AG09319 (cell line): ENCODE data around the gene FUBP3.

Source experiments
- DNase-seq: peaks from one replicate; pipeline ENCODE4 v3.0.0-alpha.2; 2010; ENCODE audit warnings: low read depth; ENCODE audit errors: extremely low read depth
- TF ChIP-seq, protein P1 (sequence below): IDR thresholded peaks from 2 replicates; pipeline ENCODE4 v1.5.1; 2011; ENCODE audit warnings: low read depth, mild to moderate bottlenecking, inconsistent platforms, low read length, moderate library complexity

FUBP3 gene

DNA sequence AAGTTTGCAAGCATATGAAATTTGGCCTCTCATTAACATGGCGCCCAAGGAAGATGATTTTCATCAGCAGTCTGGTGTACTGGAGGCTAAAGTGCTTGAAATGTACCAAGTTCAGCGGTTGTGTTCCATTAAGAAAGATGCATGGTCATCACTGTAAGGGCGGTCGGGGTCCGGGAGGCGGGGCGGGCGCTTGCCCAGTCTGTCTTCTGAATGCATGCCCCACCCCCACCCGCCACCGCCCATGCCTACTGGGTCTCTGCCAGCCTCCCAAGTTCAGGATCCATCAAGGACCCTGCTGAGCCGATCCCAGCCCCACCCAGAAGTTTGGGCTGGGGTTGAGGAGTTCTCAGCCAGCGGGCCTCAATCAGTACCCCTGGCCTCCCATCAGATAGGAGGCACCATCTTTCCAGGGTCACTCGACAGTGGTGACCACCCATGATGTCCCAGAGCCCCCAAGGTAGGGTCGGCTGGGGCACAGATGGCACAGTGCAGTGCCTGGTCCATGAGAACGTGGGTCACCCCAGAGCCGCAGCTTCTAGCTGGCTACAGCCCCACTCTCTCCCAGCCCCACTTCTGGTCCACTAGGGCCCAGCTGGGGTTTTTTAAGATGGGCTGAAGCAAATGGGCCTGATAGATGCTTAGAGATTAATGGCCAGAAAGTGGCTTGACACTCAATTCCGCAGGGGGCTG, 60.6 kb downstream of the FUBP3 start:
- TF ChIP-seq, protein P1, sequence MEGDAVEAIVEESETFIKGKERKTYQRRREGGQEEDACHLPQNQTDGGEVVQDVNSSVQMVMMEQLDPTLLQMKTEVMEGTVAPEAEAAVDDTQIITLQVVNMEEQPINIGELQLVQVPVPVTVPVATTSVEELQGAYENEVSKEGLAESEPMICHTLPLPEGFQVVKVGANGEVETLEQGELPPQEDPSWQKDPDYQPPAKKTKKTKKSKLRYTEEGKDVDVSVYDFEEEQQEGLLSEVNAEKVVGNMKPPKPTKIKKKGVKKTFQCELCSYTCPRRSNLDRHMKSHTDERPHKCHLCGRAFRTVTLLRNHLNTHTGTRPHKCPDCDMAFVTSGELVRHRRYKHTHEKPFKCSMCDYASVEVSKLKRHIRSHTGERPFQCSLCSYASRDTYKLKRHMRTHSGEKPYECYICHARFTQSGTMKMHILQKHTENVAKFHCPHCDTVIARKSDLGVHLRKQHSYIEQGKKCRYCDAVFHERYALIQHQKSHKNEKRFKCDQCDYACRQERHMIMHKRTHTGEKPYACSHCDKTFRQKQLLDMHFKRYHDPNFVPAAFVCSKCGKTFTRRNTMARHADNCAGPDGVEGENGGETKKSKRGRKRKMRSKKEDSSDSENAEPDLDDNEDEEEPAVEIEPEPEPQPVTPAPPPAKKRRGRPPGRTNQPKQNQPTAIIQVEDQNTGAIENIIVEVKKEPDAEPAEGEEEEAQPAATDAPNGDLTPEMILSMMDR: no peak
- DNase-seq: no peak

DNA sequence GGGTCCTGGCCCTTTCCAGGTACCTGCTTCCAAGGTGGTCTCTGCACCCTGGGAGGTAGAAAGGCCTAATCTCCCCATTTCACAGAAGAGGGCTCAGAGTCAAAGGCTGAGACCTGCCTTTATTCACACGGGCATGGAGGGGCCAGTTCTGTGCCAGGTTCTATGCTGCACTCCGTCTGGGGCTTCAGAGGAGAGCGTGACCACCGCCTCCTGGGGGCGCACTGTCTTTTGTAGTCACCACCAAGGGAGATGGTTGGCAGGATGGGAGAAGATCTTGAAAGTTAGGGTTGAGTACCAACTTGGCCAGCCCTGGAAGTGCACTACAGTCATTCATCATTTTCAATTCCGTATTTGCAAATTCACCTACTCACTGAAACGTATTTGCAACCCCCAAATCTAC, 61.3 kb downstream of the FUBP3 start:
- TF ChIP-seq, protein P1: no peak
- DNase-seq: no peak

DNA sequence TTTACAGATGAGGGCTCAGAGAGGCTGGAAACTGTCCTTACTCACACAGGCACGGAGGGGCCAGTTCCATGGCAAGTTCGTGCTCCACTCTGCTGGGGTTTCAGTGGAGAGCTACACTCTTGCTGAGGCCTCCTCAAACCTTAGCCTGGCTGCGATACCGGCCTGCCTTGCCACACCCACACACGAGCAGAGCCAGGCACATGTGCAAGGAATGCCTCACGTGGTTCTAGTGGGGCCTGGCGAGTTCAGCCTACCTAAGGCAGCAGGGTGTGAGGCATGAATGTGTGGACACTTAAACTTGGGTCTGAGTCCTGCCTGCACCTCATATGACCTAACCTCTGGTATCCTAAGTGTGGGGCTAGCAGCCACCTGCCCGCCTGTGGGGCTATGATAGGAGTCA, 63.5 kb downstream of the FUBP3 start:
- DNase-seq: no peak
- TF ChIP-seq, protein P1: no peak

DNA sequence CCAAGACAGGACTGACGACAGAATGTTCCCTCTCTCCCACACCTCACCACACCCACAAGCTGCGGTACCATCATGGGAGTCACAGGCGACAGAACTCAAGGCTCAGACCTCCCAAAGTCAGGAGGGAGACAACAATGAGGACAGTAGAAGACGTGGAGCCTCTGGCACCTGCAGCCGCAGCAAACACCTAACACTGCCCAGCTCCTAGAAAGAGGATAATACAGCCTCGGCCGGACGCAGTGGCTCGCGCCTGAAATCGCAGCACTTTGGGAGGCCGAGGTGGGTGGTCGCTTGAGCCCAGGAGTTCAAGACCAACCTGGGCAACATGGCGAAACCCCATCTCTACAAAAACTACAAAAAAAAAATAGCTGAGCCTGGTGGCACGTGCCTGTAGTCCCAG, 71.8 kb downstream of the FUBP3 start:
- no peak for DNase-seq
- TF ChIP-seq, protein P1: no peak

DNA sequence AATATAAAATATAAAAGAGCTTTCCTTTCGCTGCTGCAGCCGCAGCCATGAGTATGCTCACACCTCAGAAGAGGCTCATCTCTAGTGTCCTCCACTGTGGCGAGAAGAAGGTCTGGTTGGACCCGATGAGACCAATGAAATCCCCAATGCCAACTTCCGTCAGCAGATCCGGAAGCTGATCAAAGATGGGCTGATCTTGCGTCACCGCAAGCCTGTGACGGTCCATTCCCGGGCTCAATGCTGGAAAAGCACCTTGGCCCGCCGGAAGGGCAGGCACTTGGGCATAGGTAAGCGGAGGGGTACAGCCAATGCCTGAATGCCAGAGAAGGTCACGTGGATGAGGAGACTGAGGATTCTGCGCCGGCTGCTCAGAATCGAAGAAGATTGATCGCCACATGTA, 72.4 kb downstream of the FUBP3 start:
- no peak for DNase-seq
- TF ChIP-seq, protein P1: no peak

DNA sequence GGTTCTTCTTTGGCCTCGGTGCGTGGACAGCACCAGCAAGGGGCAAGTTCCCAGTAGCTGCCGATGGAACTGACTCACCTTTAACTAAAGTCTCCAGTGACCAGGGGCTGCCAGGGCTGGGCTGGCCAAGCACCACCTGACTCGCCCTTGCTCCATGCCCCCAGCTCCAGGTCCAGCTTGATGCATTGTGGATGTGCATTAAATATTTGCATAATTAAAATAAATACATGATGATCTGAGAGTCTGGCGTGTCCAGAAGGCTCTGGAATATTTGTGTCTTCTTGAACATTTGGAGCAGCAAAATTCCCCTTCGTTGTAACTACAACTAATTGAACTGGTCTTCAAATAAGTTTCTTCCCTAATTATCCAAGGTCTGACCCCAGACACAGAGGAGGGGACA, 75.5 kb downstream of the FUBP3 start:
- TF ChIP-seq, protein P1: no peak
- no peak for DNase-seq

DNA sequence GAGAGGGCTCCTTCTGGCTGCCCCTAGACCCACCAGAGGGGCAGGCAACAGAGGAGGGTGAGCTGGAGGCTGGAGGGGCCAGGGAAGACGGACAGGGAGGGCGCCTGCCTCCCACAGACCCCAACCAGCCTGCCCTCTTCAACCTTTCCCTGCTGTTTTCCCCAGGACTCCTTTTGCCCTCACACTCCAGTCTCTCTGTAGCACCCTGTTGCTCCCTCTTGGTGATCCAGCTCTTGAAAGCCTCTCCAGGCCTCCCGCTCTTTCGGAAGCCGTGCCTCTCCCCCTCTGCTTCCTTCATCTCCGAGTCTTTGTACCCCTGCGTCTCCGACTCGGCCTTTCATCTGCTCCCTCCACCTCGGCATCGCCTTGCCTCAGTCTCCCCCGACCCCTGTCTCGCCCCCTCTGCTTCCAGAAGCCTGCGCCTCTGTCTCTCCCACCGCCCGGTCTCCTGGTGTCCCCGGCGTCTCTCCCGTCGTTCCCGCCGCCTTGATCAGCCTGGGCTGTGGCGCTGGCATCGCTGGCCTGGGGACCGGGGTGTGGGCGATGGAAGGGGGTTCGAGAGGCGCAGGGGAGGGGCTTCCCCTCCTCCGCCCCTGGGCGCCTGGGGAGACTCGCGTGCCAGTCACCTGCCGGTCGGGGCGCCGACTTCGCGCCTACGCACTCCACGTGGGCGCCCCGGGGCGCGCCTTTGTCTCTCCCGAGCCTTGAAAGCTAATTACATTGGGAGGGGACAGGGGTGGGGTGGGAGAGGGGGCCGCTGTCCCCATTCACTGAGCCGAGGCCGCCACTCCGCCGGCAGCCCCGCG, 79.7 kb downstream of the FUBP3 start:
- no peak for DNase-seq
- TF ChIP-seq, protein P1: no peak
